Superior temporal gyrus (tissue), 1 donor: ENCODE results near the gene SERINC2.
"Not testable (repeated sequence)": the region's sequence is repeated elsewhere in the genome, so short reads cannot be mapped to it uniquely, and the experiment has no call there.

Source experiments
- DNase-seq: peaks from one replicate; pipeline ENCODE4 v3.0.0-alpha.2; 2016; ENCODE audit errors: extremely low spot score

The SERINC2 gene

GRCh38 chr1:31383967-31384366 is 29.0 kb upstream of the SERINC2 start:
- no peak for DNase-seq

GRCh38 chr1:31386576-31387243 is 26.3 kb upstream of the SERINC2 start:
- not testable (repeated sequence) for DNase-seq

GRCh38 chr1:31387612-31388011 is 25.4 kb upstream of the SERINC2 start:
- DNase-seq = no peak

- no peak for DNase-seq
These were observed 23.4 kb upstream of the SERINC2 start for GRCh38 chr1:31389616-31390015.

GRCh38 chr1:31390071-31390470 is 22.9 kb upstream of the SERINC2 start:
- DNase-seq = no peak

- DNase-seq = no peak
These were observed 19.6 kb upstream of the SERINC2 start for GRCh38 chr1:31393463-31393862.

GRCh38 chr1:31394584-31395193 is 18.3 kb upstream of the SERINC2 start:
- peak; percentile 86 for DNase-seq

GRCh38 chr1:31396633-31397351 is 16.2 kb upstream of the SERINC2 start:
- DNase-seq = no peak

GRCh38 chr1:31397360-31398095 is 15.5 kb upstream of the SERINC2 start:
- DNase-seq = no peak

- no peak for DNase-seq
These were observed 14.8 kb upstream of the SERINC2 start for GRCh38 chr1:31398246-31398645.

GRCh38 chr1:31399976-31400375 is 13.0 kb upstream of the SERINC2 start:
- DNase-seq = no peak

- no peak for DNase-seq
These were observed 12.6 kb upstream of the SERINC2 start for GRCh38 chr1:31400393-31400792.

GRCh38 chr1:31401241-31401640 is 11.8 kb upstream of the SERINC2 start:
- no peak for DNase-seq

- no peak for DNase-seq
These were observed 7.3 kb upstream of the SERINC2 start for GRCh38 chr1:31405578-31406245.

GRCh38 chr1:31407029-31407626 is 5.9 kb upstream of the SERINC2 start:
- no peak for DNase-seq

GRCh38 chr1:31408788-31409318 is 4.2 kb upstream of the SERINC2 start:
- DNase-seq = no peak

- DNase-seq = no peak
These were observed 2.8 kb upstream of the SERINC2 start for GRCh38 chr1:31409946-31410858.

- DNase-seq = no peak
These were observed 2.1 kb upstream of the SERINC2 start for GRCh38 chr1:31410871-31411270.

- DNase-seq = no peak
These were observed 808 bp upstream of the SERINC2 start for GRCh38 chr1:31412205-31412604.

GRCh38 chr1:31413405-31414001 is 490 bp downstream of the SERINC2 start:
- no peak for DNase-seq
